Measurements from ENCODE around the gene AGFG1.
A peak's percentile ranks its signal among the peaks of the same experiment; 100 is the strongest.
"Not testable (repeated sequence)": the region's sequence is repeated elsewhere in the genome, so short reads cannot be mapped to it uniquely, and the experiment has no call there.

Gene AGFG1

GRCh38 chr2:227534714-227535113 is 62.8 kb downstream of the AGFG1 start:
- no peak for DNase-seq (ENCODE audit: low read depth in 1 of 2, low spot score in 1 of 2)
- in situ Hi-C loops (cut with HindIII; ENCODE audit: low pct_unique_long_range_greater_than_20kb, low sequenced_read_pairs) = no loop called here
- no peak for TF ChIP-seq JUND (IDR thresholded peaks at IDR 0.05; ENCODE audit: low read depth)

DNA sequence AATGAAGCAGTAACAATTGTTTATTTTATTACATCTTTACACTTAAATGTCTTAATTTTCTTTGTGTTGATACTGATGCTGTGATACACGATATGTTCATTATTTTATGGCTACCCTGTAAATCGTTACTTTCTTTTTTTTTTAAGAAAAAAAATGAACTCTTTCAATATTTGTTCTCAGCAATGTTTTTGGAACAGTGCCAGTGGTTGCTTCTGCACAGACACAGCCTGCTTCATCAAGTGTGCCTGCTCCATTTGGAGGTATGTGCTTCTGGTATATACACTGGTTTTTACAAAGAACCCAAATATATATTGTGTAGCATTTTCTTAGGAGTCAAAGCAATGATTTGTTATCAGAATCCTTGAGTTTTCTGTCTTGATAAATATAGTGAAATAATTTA is 64.5 kb downstream of the AGFG1 start:
- in situ Hi-C loops (cut with HindIII; ENCODE audit: low pct_unique_long_range_greater_than_20kb, low sequenced_read_pairs) = no loop called here
- TF ChIP-seq JUND (IDR thresholded peaks at IDR 0.05; ENCODE audit: low read depth) = no peak
- peak in 1 of 2 experiments; percentile 4 for DNase-seq (ENCODE audit: low read depth in 1 of 2, low spot score in 1 of 2)

DNA sequence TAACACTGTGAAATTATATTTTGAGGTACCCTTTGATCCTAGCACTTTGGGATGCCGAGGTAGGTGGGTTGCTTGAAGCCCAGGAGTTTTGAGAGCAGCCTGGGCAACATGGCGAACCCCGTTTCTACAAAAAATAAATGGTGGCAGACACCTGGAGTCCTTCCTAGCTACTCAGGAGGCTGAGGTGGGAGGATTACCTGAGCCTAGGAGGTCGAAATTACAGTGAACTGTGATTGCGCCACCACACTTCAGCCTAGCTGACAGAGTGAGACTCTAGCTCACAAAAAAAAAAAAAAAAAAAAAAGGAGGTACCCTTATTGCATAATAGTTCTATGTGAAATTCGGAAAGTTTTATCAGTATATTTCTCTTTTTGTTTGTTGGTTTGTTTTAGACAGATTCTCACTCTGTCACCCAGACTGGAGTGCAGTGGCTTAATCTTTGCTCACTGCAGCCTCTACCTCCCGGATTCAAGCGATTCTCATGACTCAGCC is 67.6 kb downstream of the AGFG1 start:
- TF ChIP-seq JUND (IDR thresholded peaks at IDR 0.05; ENCODE audit: low read depth) = no peak
- DNase-seq (ENCODE audit: low read depth in 1 of 2, low spot score in 1 of 2) = no peak
- in situ Hi-C loops (cut with HindIII; ENCODE audit: low pct_unique_long_range_greater_than_20kb, low sequenced_read_pairs) = no loop called here

DNA sequence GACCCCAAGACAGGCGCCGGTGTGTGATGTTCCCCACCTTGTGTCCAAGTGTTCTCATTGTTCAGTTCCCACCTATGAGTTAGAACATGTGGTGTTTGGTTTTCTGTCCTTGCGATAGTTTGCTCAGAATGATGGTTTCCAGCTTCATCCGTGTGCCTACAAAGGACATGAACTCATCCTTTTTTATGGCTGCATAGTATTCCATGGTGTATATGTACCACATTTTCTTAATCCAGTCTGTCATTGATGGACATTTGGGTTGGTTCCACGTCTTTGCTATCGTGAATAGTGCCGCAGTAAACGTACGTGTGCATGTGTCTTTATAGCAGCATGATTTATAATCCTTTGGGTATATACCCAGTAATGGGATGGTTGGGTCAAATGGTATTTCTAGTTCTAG is 68.4 kb downstream of the AGFG1 start:
- in situ Hi-C loops (cut with HindIII; ENCODE audit: low pct_unique_long_range_greater_than_20kb, low sequenced_read_pairs); DNase-seq (ENCODE audit: low read depth in 1 of 2, low spot score in 1 of 2): not testable (repeated sequence)

DNA sequence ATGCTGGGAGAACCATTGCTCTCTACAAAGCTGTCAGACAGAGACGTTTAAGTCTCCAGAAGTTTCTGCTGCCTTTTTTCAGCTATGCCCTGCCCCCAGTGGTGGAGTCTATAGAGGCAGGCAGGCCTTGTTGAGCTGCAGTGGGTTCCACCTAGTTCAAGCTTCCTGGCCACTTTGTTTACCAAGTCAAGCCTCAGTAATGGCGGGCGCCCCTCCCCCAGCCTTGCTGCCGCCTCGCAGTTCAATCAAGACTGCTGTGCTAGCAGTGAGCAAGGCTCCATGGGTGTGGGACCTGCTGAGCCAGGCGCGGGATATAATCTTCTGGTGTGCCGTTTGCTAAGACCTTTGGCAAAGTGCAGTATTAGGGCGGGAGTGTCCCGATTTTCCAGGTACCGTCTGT is 74.0 kb downstream of the AGFG1 start:
- in situ Hi-C loops (cut with HindIII; ENCODE audit: low pct_unique_long_range_greater_than_20kb, low sequenced_read_pairs) = no loop called here
- no peak for TF ChIP-seq JUND (IDR thresholded peaks at IDR 0.05; ENCODE audit: low read depth)
- peak in 1 of 2 experiments; percentile 3 for DNase-seq (ENCODE audit: low read depth in 1 of 2, low spot score in 1 of 2)

- in situ Hi-C loops (cut with HindIII; ENCODE audit: low pct_unique_long_range_greater_than_20kb, low sequenced_read_pairs) = no loop called here
- no peak for TF ChIP-seq JUND (IDR thresholded peaks at IDR 0.05; ENCODE audit: low read depth)
- DNase-seq (ENCODE audit: low read depth in 1 of 2, low spot score in 1 of 2) = no peak
These were observed 79.9 kb downstream of the AGFG1 start for GRCh38 chr2:227551836-227552235.

- in situ Hi-C loops (cut with HindIII; ENCODE audit: low pct_unique_long_range_greater_than_20kb, low sequenced_read_pairs) = no loop called here
- TF ChIP-seq JUND (IDR thresholded peaks at IDR 0.05; ENCODE audit: low read depth) = no peak
- DNase-seq (ENCODE audit: low read depth in 1 of 2, low spot score in 1 of 2) = no peak
These were observed 90.6 kb downstream of the AGFG1 start for GRCh38 chr2:227562581-227562980.

- no peak for TF ChIP-seq JUND (IDR thresholded peaks at IDR 0.05; ENCODE audit: low read depth)
- in situ Hi-C loops (cut with HindIII; ENCODE audit: low pct_unique_long_range_greater_than_20kb, low sequenced_read_pairs) = no loop called here
- no peak for DNase-seq (ENCODE audit: low read depth in 1 of 2, low spot score in 1 of 2)
These were observed 93.1 kb downstream of the AGFG1 start for GRCh38 chr2:227565080-227565479.

GRCh38 chr2:227566012-227566411 is 94.1 kb downstream of the AGFG1 start:
- in situ Hi-C loops (cut with HindIII; ENCODE audit: low pct_unique_long_range_greater_than_20kb, low sequenced_read_pairs) = no loop called here
- no peak for TF ChIP-seq JUND (IDR thresholded peaks at IDR 0.05; ENCODE audit: low read depth)
- DNase-seq (ENCODE audit: low read depth in 1 of 2, low spot score in 1 of 2) = no peak

- no peak for TF ChIP-seq JUND (IDR thresholded peaks at IDR 0.05; ENCODE audit: low read depth)
- in situ Hi-C loops (cut with HindIII; ENCODE audit: low pct_unique_long_range_greater_than_20kb, low sequenced_read_pairs) = no loop called here
- DNase-seq (ENCODE audit: low read depth in 1 of 2, low spot score in 1 of 2) = no peak
These were observed 96.9 kb downstream of the AGFG1 start for GRCh38 chr2:227568852-227569169.

GRCh38 chr2:227570615-227571014 is 98.7 kb downstream of the AGFG1 start:
- TF ChIP-seq JUND (IDR thresholded peaks at IDR 0.05; ENCODE audit: low read depth) = no peak
- no peak for DNase-seq (ENCODE audit: low read depth in 1 of 2, low spot score in 1 of 2)
- in situ Hi-C loops (cut with HindIII; ENCODE audit: low pct_unique_long_range_greater_than_20kb, low sequenced_read_pairs) = no loop called here

DNA sequence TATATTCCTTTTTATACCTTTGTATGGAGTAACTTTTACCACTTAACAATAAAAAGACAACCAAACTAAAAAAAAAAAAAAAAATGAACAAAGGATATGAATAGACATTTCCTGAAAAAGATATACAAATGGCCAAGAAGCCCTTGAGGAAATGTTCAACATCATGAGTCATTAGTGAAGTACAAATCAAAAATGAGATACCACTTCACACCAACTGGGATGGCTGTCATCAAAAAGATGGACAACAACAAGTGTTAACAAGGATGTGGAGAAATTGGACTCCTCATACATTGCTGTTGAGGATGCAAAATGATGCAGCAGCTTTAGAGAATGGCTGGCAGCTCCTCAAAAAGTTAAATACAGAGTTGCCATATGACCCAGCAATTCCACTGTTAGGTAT is 104.2 kb downstream of the AGFG1 start:
- TF ChIP-seq JUND (IDR thresholded peaks at IDR 0.05; ENCODE audit: low read depth) = no peak
- no peak for DNase-seq (ENCODE audit: low read depth in 1 of 2, low spot score in 1 of 2)
- in situ Hi-C loops (cut with HindIII; ENCODE audit: low pct_unique_long_range_greater_than_20kb, low sequenced_read_pairs) = no loop called here

- TF ChIP-seq JUND (IDR thresholded peaks at IDR 0.05; ENCODE audit: low read depth) = no peak
- no peak for DNase-seq (ENCODE audit: low read depth in 1 of 2, low spot score in 1 of 2)
- in situ Hi-C loops (cut with HindIII; ENCODE audit: low pct_unique_long_range_greater_than_20kb, low sequenced_read_pairs) = no loop called here
These were observed 104.9 kb downstream of the AGFG1 start for GRCh38 chr2:227576812-227577211.

DNA sequence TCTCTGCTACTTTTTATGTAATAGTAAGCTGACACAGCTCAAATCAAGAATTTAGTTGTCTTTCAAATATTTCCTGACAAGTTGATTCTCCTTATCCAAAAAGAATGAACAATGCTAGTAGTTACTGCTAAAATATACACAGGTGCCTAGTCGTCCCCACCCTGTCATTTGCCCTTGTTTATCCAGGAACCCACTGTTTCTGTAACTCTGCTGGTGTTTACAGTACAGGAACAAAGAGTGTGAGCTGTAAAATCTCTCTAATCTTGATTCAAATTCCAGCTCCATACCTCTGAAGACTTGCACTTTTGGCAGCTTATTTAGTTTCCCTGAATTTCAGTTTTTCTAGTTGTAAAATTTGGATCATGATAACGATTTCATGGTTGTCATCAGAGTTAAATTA is 105.6 kb downstream of the AGFG1 start:
- DNase-seq (ENCODE audit: low read depth in 1 of 2, low spot score in 1 of 2) = no peak
- TF ChIP-seq JUND (IDR thresholded peaks at IDR 0.05; ENCODE audit: low read depth) = no peak
- in situ Hi-C loops (cut with HindIII; ENCODE audit: low pct_unique_long_range_greater_than_20kb, low sequenced_read_pairs) = no loop called here

All from T47D (cell line).